Measurements from ENCODE around the gene FBXO31. TPM values are rescaled to one million over a fixed set of nuclear protein-coding genes. Genes with fewer than 3 reads are reported as not detected.
"Not testable (repeated sequence)": the region's sequence is repeated elsewhere in the genome, so short reads cannot be mapped to it uniquely, and the experiment has no call there.

FBXO31 gene
- total RNA-seq, 1 donor from 2014 or later = 66.9 TPM

DNA sequence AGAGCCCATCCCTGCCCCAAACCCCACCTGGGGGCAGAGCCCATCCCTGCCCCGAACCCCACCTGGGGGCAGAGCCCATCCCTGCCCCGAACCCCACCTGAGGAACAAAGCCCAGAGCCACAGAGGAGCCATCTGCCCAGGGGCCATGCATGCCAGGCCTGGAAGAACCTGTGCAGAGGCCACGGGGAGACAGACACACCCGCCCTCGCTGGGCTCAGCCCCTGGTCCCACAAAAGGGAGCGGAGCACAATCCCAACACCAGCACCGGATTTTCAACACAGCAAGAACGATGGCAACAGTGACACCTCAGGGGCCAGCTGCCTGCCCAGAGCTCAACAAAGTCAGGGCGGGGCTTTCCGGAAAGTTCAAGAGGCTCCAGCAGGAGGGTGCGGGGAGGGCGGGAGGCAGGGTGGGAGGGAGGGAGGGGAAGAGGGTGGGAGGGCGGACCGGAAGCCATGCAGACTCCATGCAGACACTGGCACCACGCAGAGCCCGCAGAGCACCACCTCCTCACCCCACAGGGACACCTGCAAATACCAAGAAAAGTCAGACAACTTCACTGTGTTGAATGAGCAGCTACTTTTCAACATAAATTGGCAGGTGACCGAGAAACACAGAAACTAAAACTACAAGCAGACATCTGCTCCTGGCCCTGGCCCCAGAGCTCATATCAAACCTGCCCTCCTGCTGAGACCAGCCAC, 38.5 kb downstream of the FBXO31 start:
- no peak for DNase-seq (ENCODE audit: low spot score)

DNA sequence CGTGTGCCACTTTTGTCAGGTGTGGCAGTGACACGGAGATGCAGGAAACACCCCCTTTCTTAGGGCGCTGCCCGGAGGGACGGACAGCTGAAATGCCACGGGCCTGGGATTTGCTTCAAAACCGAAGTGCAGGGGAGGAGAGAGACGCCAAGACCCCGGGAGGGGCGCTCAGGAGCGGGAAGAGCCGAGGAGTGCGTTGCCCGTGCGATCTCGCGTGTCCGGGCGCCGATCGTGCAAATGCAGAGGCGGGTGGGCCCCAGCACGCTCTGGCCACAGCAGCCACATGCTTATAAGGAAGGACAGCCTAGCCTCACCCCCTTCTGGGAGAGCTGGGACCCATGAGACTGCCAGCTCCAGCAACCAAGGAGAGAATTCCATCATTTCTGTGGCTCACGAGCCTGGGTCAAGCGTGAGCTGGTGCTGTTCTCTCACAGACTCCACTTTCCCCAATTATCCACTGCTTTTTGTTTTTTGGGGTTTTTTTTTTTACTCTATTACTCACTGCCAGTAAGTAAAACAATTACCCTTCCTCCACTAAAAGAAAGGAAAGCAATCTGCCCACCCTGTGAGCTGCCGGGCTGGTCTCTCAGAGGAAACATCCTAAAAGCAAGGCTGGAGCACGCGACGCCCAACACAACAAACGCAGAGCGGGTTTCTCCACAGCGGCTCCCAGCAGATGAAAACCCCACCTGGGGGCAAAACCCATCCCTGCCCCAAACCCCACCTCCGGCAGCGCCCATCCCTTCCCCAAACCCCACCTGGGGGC, 39.2 kb downstream of the FBXO31 start:
- no peak for DNase-seq (ENCODE audit: low spot score)

DNA sequence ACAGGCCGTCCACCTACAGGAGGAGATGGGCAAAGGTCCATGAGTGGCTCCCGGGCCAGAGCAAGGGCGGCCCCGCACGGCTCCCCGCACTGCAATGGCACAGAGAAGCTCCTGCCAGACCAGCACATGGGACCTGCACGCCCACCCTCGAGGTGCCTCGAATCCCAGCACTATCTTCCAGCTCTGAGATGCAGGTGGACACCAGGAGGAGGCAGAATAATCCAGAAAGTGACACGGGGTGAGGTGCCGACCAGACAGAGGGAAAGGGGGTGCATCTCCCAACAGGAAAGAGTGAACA, 39.9 kb downstream of the FBXO31 start:
- DNase-seq (ENCODE audit: low spot score) = no peak

DNA sequence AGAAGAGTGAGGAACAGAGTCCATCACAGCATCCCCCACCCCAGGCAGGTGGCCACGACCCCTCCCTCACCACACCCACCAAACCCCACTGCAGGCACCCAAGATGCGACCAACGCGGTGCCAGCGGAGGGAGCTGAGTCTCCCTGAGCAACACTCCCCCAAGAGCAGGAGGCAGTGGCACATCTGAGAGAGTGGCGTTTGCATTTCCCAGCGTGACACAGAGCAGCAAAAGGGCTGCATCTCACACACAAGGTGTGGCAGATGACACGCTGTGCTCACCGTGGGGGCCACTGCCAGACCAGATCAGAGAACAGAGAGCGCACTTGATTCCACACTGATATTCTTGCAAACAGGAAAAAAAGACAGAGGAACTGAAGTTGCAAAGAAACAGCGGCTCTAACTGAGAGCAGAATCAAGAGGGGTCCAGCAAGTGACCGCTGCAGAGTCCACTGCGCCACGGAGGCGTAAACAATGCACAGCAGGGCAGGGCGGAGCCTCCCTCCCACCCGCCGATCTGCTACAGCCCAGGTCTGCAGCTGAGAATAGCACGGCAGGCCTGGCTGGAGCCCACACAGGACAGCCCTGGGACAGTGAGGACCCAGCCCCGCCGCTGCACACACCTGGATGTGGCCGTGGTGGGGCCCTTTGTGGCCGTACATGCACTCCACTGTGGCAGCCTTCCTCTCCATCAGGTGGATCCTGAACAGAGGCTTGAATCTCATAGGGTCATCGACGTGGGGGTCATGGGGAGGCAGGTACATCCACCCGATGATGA, 40.4 kb downstream of the FBXO31 start:
- DNase-seq (ENCODE audit: low spot score) = no peak

DNA sequence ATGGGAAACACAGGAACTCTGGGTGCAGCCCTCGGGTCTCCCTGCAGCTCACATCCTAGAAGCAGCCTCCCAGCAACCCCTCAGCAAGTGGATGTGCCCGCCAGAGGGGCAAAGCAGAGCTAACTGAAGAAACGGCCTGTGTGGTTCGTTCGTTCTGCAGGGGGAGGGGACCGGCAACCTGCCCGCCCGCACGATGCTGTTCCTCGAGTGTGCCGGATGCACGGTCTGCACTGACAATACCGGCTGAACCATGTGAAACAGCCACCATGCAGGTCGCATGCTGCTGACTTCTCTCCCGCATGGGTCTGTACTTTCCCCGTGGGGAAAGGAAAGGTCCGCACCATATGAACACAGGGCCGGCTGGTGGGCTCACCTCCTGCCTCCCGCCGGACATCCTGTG, 41.1 kb downstream of the FBXO31 start:
- no peak for DNase-seq (ENCODE audit: low spot score)

DNA sequence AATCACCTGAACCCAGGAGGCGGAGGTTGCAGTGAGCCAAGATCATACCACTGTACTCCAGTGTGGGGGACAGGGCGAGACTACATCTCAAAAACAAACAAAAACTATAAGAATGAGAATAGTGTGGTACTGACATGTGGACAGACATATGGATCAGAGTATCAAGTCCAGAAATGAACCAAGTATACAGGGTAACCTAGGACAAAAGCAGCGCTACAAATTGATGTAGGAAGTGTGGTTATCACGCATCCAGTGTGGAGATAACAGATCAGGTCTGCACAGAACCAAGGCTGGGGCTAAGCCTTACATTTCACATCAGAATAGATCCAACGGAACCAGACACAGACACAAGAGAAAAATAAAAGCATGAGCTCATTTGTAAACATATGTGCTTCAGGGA, 43.4 kb downstream of the FBXO31 start:
- DNase-seq (ENCODE audit: low spot score) = no peak

DNA sequence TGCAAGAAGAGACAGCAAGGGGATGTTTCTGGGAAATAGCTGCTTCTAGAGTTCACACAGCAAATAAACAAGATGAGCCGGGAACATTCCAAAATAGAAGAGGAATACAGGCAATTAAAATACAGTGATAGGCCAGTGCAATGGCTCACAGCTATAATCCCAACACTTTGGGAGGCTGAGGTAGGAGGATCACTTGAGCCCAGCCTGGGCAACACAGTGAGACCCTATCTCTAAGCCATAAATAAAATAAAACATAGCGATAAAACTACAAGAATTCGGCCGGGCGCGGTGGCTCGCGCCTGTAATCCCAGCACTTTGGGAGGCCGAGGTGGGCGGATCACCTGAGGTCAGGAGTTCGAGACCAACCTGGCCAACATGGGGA, 43.9 kb downstream of the FBXO31 start:
- DNase-seq (ENCODE audit: low spot score) = not testable (repeated sequence)

DNA sequence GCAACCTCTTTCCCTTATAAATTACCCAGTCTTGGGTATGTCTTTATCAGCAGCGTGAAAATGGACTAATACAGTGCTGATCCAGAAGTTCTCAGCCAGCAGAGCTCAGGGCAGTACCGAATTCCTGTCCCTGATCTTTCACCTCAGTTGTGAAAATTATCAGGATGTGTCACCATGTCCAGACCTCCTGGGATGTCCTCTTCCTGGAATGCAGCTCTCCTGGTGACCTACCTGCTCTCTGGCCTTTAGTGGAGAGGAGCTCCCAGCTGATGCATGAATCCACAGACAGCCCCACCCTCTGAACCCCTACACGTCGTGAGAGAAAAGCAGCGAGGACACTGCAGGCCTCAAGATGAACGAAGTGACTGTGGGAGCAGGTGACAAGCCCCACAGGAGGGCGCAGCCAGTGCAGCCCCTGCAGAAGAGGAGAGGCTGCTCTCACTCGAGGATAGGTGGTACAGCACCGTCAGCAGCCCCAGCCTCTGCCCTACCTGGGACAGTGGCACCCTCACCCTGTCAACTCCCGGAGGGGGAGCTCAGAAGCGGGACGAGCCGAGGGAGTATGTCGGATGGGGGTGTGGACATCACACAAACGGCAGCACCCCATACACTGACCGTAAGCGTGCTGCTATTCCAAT, 44.4 kb downstream of the FBXO31 start:
- no peak for DNase-seq (ENCODE audit: low spot score)

DNA sequence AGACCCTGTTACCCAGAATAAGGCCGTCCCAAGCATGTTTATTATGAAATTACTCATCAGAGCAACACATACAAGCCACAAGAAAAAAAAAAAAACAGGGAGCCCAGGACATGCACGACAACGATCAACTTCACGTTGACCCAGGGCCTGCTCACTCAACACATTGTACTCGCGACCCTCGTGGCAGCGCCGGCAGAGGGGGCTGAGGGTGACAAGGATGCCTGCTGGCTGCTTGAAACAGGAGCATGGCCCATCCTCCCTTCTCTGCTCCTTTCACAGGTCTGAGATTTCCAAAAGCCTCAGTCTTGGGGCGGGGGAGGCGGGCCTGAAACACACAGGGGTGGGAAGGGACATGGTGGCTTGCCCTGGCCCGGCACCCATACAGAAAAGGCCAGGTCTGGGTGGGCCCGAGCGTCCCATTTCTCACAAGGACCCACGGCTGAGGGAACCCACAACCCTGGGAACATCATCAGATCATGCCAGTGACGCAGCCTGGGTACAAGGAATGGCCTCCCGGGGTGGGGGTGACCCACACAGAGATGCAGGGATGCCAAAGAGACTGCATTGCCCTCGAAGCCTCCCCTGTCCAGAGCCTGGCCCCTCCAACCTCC, 45.3 kb downstream of the FBXO31 start:
- no peak for DNase-seq (ENCODE audit: low spot score)

DNA sequence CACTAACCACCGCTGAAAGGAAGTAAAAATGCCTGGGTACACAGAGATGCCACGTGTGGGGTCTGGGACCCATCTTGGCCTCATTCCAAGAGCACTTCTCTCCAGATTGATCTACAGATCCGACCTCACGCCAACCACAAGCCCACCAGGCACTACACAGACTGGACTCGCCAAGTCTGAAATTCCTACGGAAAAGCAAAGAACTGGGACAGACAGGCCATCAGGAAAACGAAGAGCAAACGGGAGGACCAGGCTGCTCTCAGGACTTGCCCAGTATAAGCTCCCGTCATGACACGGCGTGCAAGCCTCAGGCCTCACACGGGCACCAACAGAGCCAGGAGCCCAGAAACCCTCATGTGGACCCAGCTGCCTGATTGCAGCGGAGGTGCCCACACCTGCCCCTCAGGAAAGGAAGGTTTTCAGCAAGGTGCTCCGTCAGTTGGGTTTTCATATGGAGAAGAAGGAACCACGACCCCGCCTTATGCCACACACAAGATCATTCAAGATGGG, 46.3 kb downstream of the FBXO31 start:
- no peak for DNase-seq (ENCODE audit: low spot score)

DNA sequence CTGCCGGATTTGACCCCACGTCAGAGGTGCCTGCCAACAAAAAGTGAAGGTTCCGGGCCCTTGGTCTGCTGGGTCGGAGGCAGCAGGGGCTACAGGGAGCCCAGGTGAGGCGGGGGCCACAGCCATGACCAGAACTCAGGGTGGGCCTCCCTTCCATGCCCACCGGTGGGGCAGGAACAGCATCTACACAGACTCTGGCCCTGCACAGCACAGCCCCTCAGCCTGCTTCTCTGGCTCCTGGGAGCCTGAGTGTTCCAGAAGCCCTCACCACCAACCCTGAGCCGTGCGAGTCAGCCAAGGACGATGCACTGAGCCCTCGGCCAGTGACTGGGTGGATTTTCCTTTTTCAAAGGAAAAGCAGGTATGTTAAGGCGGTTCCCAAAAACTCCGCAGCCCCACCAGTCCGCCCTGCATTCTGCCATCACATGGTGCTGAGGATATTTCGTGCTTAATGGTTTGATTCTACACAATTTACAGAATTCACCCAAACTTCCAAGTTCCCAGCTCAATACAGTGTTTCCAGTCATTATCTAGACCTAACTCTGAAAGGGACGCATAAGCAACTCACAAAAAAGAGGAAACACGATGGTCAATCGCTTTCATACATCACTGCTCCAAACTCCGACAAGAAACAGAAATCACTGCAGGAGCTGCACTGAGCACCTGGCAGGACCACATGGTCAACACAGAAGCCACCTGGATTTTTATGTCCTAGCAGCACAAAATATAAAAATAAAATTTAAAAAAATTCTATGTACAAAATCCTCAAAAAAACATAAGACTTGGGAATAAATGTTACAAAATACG, 46.9 kb downstream of the FBXO31 start:
- DNase-seq (ENCODE audit: low spot score) = no peak

DNA sequence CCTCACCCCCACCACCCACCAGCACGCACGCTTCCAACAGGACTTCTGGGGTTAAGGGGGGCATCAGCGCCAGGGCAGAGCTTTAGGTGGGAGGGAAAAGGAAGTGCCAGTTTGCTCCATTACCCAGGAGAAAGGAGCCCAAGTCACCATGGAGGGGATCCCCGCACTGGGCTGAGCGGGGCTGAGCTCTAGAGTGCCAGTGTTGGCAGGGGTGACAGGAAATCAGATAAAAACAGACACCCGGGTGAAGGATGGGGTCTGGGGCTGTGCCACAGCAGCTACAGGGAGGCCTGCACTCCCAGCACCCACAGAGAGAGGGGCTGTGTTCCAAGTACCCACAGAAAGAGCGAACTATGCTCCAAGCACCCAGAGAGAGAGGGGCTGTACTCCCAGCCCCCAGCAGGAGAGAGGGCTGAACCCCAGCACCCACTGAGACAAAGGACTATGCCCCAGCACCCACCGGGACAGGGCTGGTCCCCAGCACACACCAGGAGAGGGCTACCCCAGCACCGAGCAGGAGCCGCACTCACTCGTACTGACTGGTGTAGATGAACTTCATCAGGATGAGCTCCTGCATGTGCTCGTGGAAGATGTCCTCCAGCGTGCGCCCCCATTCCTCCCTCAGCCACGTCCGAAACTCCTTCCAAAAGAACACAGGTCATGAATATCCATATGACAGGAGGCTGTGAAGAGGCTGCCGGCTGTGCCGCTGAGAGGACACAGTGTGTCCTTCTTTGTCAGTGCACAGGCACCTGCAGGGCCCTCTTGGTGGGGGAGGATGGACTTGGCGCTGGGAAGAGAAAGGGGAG, 47.7 kb downstream of the FBXO31 start:
- no peak for DNase-seq (ENCODE audit: low spot score)

DNA sequence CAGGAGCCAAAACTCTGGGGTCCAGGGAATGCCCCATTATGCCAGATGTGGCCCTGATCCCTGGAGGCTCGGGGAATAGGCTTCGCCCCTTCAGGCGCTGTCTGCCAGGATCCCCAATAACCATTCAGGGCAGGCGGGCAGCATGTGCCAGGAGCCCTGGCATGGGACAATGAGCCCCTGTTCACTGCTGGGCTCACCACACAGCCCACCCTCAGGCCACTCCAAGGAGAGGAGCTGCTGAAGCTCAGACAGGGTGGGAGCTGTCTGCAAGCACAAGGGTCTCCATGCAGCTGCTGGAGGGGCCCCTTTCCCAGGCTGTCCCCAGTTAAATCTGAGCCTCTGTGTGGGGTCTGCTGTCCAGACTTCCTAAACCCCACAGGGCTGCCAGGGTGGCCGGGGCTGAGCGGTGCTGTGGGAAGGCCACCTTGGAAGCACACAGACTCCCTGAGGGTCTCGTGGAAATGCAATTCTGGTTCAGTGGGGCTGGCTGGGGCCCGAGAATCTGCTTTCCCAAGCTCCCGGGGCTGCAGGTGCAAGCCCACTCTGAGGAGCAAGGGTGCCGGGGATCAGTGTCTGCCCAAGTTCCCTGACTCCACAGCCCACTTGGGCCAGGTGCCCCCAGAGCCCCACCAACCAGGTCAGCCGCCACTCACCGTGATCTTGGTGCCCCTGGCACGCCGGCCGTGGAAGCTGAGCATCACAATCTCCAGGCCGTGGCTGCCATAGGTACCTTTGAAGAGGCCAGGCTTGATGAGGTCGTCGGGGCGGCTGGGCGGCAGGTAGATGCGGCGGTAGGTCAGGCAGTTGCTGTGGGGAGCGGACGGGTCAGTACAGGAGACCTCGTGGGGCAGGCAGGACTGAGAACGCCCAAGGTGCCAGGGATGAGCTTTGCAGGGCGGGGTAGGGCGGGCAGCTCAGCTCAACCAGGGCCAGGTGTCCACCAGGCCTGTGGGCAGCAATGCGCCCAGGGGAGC, 48.6 kb downstream of the FBXO31 start:
- no peak for DNase-seq (ENCODE audit: low spot score)

DNA sequence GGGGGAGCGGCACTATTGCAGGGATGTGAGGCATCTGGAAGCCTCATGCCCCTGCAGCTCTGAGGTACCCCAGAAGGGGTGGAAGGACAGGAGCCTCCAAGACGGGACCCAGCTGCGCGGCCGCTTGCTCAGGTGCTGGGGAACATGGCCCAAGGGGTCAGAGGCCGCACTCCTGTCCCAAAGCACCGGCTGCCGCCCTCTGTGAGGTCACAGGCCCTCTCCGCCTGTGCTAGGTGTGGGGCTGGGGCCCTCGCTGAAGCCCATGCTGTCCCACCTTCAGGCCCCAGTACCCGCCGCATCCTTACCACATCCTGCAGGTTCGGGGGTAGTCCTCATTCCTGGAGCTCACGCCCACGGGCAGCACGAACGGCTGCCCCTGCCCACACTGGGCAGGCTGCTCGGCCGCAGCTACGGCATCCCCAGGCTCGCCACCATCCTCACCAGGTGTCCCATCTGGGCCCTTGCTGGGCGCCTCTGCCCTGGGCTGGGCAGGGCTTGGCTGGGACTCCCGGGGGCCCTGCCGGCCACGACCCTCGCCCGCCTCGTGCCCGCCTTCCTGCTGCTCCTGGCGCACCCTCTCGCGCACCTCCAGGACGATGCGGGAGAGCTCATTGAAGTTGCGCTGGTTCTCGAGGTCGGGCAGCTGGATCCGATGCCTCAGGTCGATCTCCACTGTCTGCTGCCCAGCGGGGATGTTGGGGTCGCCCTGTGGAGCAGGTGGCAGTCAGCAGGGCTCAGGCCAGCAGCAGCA, 49.8 kb downstream of the FBXO31 start:
- DNase-seq (ENCODE audit: low spot score) = no peak

DNA sequence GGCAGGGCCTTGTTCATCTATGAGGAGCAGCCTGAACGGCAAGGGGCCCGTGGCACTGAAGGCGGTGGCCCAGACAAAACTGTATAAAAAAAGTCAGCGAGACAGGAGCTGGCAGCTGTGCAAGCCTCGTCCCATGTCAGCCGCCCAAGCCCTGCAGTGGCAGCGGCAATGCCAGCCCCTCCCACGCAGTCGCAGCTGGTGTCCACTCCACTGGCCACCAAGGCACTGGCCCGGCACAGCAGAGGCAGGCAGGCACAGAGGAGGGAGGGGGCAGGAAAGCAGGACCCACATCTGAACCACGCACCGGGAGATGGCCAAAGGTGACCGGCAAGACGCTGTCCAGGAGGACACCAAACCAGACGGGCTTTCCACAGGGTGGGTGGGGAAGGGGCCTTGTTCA, 50.5 kb downstream of the FBXO31 start:
- no peak for DNase-seq (ENCODE audit: low spot score)

DNA sequence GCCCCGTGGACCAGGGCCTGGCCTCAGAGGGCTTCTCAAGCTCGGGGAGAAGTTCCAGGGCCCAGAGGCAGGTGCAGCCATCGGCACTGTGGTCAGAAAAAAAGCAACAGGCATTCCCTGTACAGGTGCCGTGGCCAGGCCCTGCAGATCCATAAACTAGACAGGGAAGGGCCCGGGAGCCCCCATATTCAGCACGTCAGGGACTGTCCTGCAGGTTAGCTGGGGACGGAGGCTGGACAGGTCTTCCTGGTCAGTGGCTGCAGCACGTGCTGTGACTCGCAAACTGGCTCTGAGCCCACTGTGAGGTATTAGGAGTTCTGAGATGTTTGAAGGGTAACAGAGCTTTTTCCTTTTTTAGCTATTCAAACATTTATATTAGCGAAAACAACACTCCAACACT, 51.4 kb downstream of the FBXO31 start:
- no peak for DNase-seq (ENCODE audit: low spot score)

DNA sequence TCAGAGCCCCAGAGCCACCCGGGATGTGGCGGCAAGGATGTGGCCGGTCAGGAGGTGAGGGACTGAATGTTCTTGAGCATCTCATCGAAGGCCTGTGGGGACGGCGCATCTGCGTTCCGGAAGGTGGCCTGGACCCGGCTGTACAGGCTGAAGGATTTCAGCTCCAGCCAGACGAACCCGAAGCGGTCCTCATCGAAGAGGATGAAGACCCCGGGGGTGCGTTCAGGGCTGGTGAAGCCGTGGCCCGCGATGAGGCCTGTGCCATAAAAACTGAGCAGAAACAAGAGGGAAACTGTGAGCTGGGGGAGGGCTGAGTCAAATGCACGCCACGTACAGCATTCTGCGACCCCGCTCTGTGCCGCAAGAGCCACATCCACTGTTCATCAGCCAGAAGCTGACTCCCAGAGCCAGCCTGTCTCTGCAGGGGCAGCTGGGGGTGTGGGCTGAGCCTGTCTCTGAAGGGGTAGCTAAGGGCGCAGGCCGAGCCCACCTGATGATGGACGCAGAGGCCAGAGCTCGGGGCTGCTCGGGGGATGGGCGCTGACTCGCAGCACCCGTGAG, 52.3 kb downstream of the FBXO31 start:
- DNase-seq (ENCODE audit: low spot score) = no peak

Measured in mesenteric fat pad (tissue), 1 donor.